ENCODE results near the gene PSPC1.
"Not testable (repeated sequence)": the region's sequence is repeated elsewhere in the genome, so short reads cannot be mapped to it uniquely, and the experiment has no call there.

PSPC1 gene

GRCh38 chr13:19782727-19783682 lies at the start of gene PSPC1:
TSS of gene PSPC1 (minus strand) at chr13:19782945. CDS start at chr13:19782757, 188 bp downstream.
- H3K4me2 ChIP-seq: peak within 1 kb of the TSS; percentile 80
- H3K27ac ChIP-seq: peak within 1 kb of the TSS; percentile 98
- peaks cover 16% of the 10 kb centered on the region for H4K20me1 ChIP-seq
- H3K9ac ChIP-seq: peak within 1 kb of the TSS; percentile 99
- H3K9me3 ChIP-seq, H3K4me1 ChIP-seq, H3K27me3 ChIP-seq, H3K36me3 ChIP-seq: not testable (repeated sequence)
- peak within 1 kb of the TSS; percentile 88 for H3K4me3 ChIP-seq

GRCh38 chr13:19822673-19823072 lies 39.9 kb upstream of the PSPC1 start:
- Histone ChIP-seq H3K9me3 (peaks cover 8% of the 10 kb centered on the region; the same call in 1 of the 2 replicates), H3K27ac (no peak overlapping the region), H3K36me3 (peaks cover 88% of the 10 kb centered on the region)

GRCh38 chr13:19818223-19818842 lies 35.6 kb upstream of the PSPC1 start:
- Histone ChIP-seq H4K20me1 (peaks cover 6% of the 10 kb centered on the region; the same call in 1 of the 2 replicates), H3K4me2 (no peak overlapping the region)

More at GRCh38 chr13:19822673-19823072, 39.9 kb upstream of the PSPC1 start:
- H3K4me1 ChIP-seq: no peaks in the 10 kb centered on the region
- H4K20me1 ChIP-seq: peaks cover 6% of the 10 kb centered on the region; the same call in 1 of the 2 replicates
- no peak overlapping the region for H3K9ac ChIP-seq
- no peak for TF ChIP-seq Cebpa-rat (IDR thresholded peaks at IDR 0.05)
- H3K4me3 ChIP-seq: no peak overlapping the region
- H3K27me3 ChIP-seq: no peaks in the 10 kb centered on the region
- no peak overlapping the region for H3K4me2 ChIP-seq

GRCh38 chr13:19817510-19818158 lies 34.9 kb upstream of the PSPC1 start:
- no peaks in the 10 kb centered on the region for H3K4me1 ChIP-seq
- no peak overlapping the region for H3K4me2 ChIP-seq
- H3K27ac ChIP-seq: no peak overlapping the region
- no peaks in the 10 kb centered on the region for H3K27me3 ChIP-seq
- peaks cover 82% of the 10 kb centered on the region for H3K36me3 ChIP-seq
- no peak for TF ChIP-seq Cebpa-rat (IDR thresholded peaks at IDR 0.05)
- peaks cover 11% of the 10 kb centered on the region; the same call in 1 of the 2 replicates for H3K9me3 ChIP-seq
- H3K4me3 ChIP-seq: no peak overlapping the region
- H3K9ac ChIP-seq: no peak overlapping the region
- H4K20me1 ChIP-seq: peaks cover 6% of the 10 kb centered on the region; the same call in 1 of the 2 replicates

More at GRCh38 chr13:19818223-19818842, 35.6 kb upstream of the PSPC1 start:
- Histone ChIP-seq H3K4me3 (no peak overlapping the region), H3K27me3 (no peaks in the 10 kb centered on the region), H3K36me3 (peaks cover 88% of the 10 kb centered on the region), H3K27ac (no peak overlapping the region), H3K4me1 (no peaks in the 10 kb centered on the region), H3K9ac (no peak overlapping the region), H3K9me3 (peaks cover 11% of the 10 kb centered on the region; the same call in 1 of the 2 replicates)
- no peak for TF ChIP-seq Cebpa-rat (IDR thresholded peaks at IDR 0.05)

- H4K20me1 ChIP-seq: peaks cover 6% of the 10 kb centered on the region; the same call in 1 of the 2 replicates
- no peaks in the 10 kb centered on the region for H3K4me1 ChIP-seq
- peaks cover 11% of the 10 kb centered on the region; the same call in 1 of the 2 replicates for H3K9me3 ChIP-seq
- H3K4me2 ChIP-seq: no peak overlapping the region
- no peak overlapping the region for H3K4me3 ChIP-seq
- H3K27ac ChIP-seq: no peak overlapping the region
- H3K9ac ChIP-seq: no peak overlapping the region
- TF ChIP-seq Cebpa-rat (IDR thresholded peaks at IDR 0.05): no peak
- no peaks in the 10 kb centered on the region for H3K27me3 ChIP-seq
- H3K36me3 ChIP-seq: peaks cover 77% of the 10 kb centered on the region
Observed at GRCh38 chr13:19817106-19817505, 34.4 kb upstream of the PSPC1 start.

- not testable (repeated sequence) for H3K27me3 ChIP-seq, H3K4me2 ChIP-seq, H3K9ac ChIP-seq, H3K4me1 ChIP-seq, H3K27ac ChIP-seq, H3K4me3 ChIP-seq, H4K20me1 ChIP-seq
- Histone ChIP-seq H3K9me3 (peaks cover 17% of the 10 kb centered on the region), H3K36me3 (peaks cover 72% of the 10 kb centered on the region)
Observed at GRCh38 chr13:19815842-19816241, 33.1 kb upstream of the PSPC1 start.

GRCh38 chr13:19810996-19811881 lies 28.5 kb upstream of the PSPC1 start:
- no peaks in the 10 kb centered on the region for H3K4me1 ChIP-seq
- no peaks in the 10 kb centered on the region for H3K27me3 ChIP-seq
- H4K20me1 ChIP-seq: no peaks in the 10 kb centered on the region
- H3K4me3 ChIP-seq: no peak overlapping the region
- no peak overlapping the region for H3K4me2 ChIP-seq
- no peak overlapping the region for H3K9ac ChIP-seq
- peaks cover 37% of the 10 kb centered on the region for H3K36me3 ChIP-seq
- peaks cover 6% of the 10 kb centered on the region for H3K9me3 ChIP-seq
- no peak for TF ChIP-seq Cebpa-rat (IDR thresholded peaks at IDR 0.05)
- H3K27ac ChIP-seq: no peak overlapping the region

- TF ChIP-seq Cebpa-rat (IDR thresholded peaks at IDR 0.05): no peak
- H3K27me3 ChIP-seq: no peaks in the 10 kb centered on the region
- H4K20me1 ChIP-seq: no peaks in the 10 kb centered on the region
- H3K36me3 ChIP-seq: peaks cover 35% of the 10 kb centered on the region
- H3K27ac ChIP-seq: no peak overlapping the region
- H3K9ac ChIP-seq: no peak overlapping the region
- no peak overlapping the region for H3K4me2 ChIP-seq
- H3K4me1 ChIP-seq: no peaks in the 10 kb centered on the region
- peaks cover 6% of the 10 kb centered on the region for H3K9me3 ChIP-seq
- H3K4me3 ChIP-seq: no peak overlapping the region
Observed at GRCh38 chr13:19810151-19810550, 27.4 kb upstream of the PSPC1 start.

- H3K4me3 ChIP-seq: no peak overlapping the region
- no peak overlapping the region for H3K27ac ChIP-seq
- no peaks in the 10 kb centered on the region for H3K4me1 ChIP-seq
- no peak overlapping the region for H3K4me2 ChIP-seq
- H3K9me3 ChIP-seq: no peaks in the 10 kb centered on the region
- H4K20me1 ChIP-seq: no peaks in the 10 kb centered on the region
- H3K36me3 ChIP-seq: peaks cover 16% of the 10 kb centered on the region; the same call in 1 of the 2 replicates
- TF ChIP-seq Cebpa-rat (IDR thresholded peaks at IDR 0.05): no peak
- H3K9ac ChIP-seq: no peak overlapping the region
- H3K27me3 ChIP-seq: no peaks in the 10 kb centered on the region
Observed at GRCh38 chr13:19805765-19806164, 23.0 kb upstream of the PSPC1 start.
